GM23338 (cell line): ENCODE results near the gene SLC35F6.

Experiments
- CTCF ChIP-seq, 2 experiments: fragments of 200-600 bp in 1 of 2; sonication (generic) in 1 of 2; conservative IDR thresholded peaks; 2 replicates each; pipeline versions ENCODE4 v1.5.1 to v1.6.1; 2016 to 2017; ENCODE audit warnings: antibody characterized with exemption in 2 of 2, low read depth in 2 of 2, mild to moderate bottlenecking in 2 of 2, moderate library complexity in 1 of 2
- EZH2phosphoT487 ChIP-seq: fragments of 200-600 bp; sonication (generic); IDR thresholded peaks from one replicate; pipeline ENCODE4 v1.8.1; 2018; ENCODE audit warnings: antibody characterized with exemption; ENCODE audit not compliant: unreplicated experiment
- POLR2AphosphoS5 ChIP-seq: IDR thresholded peaks from 2 replicates; pipeline ENCODE4 v1.6.1; 2016; ENCODE audit warnings: antibody characterized with exemption, low read depth
- ZNF114 ChIP-seq: fragments of 250-450 bp; sonication (Bioruptor Pico); IDR thresholded peaks from 2 replicates; pipeline ENCODE4 v1.5.0; 2020; ENCODE audit warnings: mild to moderate bottlenecking, moderate library complexity
- ZNF462 ChIP-seq: fragments of 250-450 bp; sonication (Bioruptor Pico); IDR thresholded peaks from 2 replicates; pipeline ENCODE4 v1.5.0; 2020; ENCODE audit warnings: mild to moderate bottlenecking, moderate library complexity

- no peak for TF ChIP-seq CTCF (conservative IDR thresholded peaks at IDR 0.05; ENCODE audit: low read depth in 2 of 2)
- no peak for TF ChIP-seq EZH2phosphoT487
- TF ChIP-seq POLR2AphosphoS5 = no peak
- TF ChIP-seq ZNF114 (CRISPR knock-in tag) = no peak
- TF ChIP-seq ZNF462 (CRISPR knock-in tag) = no peak
Observed at GRCh38 chr2:26816893-26817292, 52.8 kb downstream of the SLC35F6 start.
